BJ (cell line): ENCODE results near the gene TNNT2. TPM values are rescaled to one million over a fixed set of nuclear protein-coding genes. Genes with fewer than 3 reads are reported as not detected.

Experiments used
- CTCF ChIA-PET: fragments of 350-600 bp; formaldehyde crosslinking; extraction: SDS; loops from one replicate; lab custom pipeline; 2021; ENCODE audit warnings: antibody characterized with exemption, inconsistent platforms; lab: Yijun Ruan, JAX
- POLR2A ChIA-PET: fragments of 300-600 bp; sonication (Branson Sonifier 250); formaldehyde crosslinking; extraction: SDS; loops from one replicate; lab custom pipeline; 2021; ENCODE audit warnings: antibody characterized with exemption; lab: Charles Lee
- DNase-seq: peaks from one replicate; pipeline ENCODE4 v3.0.0-alpha.2; 2011; ENCODE audit warnings: low read depth
- H3K27me3 ChIP-seq: 2 replicates; pipeline ENCODE4 v1.6.0; 2011; ENCODE audit warnings: low read length; ENCODE audit not compliant: control insufficient read depth, insufficient read depth
- H3K36me3 ChIP-seq: 2 replicates; pipeline ENCODE4 v1.5.1; 2011; ENCODE audit warnings: low read length; ENCODE audit not compliant: control insufficient read depth, insufficient read depth
- H3K4me3 ChIP-seq: 2 replicates; pipeline ENCODE4 v1.5.1; 2011; ENCODE audit warnings: low read depth, mild to moderate bottlenecking, control low read depth, low read length
- polyA plus RNA-seq: library from polyadenylated mRNA; depleted of rRNA; stranded (reverse); fragments of >200 nt; gene quantifications from 2 replicates; pipeline ENCODE4 v1.2.3, GENCODE V29; 2011
- TF ChIP-seq, protein P1 (sequence below): IDR thresholded peaks from 2 replicates; pipeline ENCODE4 v1.5.1; 2011; ENCODE audit warnings: low read depth, mild to moderate bottlenecking, control low read depth, inconsistent platforms, low read length, moderate library complexity; ENCODE audit not compliant: insufficient read depth

TNNT2 gene
- polyA plus RNA-seq, 1 experiment = not detected

DNA sequence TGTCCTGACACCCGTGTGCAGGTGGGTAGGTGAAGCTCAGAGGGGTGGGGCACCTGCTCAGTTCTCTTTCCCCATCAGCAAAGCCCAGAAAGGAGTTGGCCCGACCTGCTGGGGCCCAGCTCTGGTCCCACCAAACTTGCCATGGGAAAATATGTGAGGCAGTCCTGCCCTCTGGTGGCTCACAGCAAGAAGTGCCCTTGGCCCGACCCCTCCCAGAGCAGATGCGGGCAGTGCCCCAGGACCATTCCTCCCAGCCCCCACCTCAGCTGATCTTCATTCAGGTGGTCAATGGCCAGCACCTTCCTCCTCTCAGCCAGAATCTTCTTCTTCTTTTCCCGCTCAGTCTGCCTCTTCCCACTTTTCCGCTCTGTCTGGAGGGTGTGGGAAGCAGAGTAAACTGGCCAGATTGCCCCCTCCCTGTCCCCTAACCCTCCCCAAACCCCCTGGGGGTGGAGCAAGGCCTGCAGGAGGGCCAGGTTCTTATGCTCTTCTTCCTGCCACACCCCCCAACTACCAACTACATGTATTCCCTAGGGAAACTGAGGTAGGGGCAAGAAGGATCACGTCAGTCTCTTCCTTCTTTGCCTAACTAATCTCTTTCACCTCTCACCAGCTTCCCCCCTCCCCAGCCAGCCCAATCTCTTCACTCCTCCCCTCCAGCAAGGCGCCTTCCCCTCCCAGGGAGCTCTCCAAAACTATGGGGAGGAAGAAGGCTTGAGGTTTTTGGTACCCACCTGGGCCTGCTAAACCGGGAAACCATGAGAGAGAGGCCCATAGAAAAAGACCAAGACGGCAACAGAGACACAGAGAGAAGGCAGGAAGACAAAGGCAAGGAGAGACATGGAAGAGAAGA, 15.6 kb downstream of the TNNT2 start:
- DNase-seq = no peak
- CTCF ChIA-PET = interaction anchor here (0.6 to 12.4 kb wide), 30 partner anchors 8 to 417 kb away, joined by 3 to 144 read pairs (median 5); no protein-coding TSS in a partner anchor
- Histone ChIP-seq H3K4me3 (no peak overlapping the region), H3K36me3 (no peaks in the 10 kb centered on the region), H3K27me3 (peaks cover 9% of the 10 kb centered on the region)
- TF ChIP-seq, protein P1, sequence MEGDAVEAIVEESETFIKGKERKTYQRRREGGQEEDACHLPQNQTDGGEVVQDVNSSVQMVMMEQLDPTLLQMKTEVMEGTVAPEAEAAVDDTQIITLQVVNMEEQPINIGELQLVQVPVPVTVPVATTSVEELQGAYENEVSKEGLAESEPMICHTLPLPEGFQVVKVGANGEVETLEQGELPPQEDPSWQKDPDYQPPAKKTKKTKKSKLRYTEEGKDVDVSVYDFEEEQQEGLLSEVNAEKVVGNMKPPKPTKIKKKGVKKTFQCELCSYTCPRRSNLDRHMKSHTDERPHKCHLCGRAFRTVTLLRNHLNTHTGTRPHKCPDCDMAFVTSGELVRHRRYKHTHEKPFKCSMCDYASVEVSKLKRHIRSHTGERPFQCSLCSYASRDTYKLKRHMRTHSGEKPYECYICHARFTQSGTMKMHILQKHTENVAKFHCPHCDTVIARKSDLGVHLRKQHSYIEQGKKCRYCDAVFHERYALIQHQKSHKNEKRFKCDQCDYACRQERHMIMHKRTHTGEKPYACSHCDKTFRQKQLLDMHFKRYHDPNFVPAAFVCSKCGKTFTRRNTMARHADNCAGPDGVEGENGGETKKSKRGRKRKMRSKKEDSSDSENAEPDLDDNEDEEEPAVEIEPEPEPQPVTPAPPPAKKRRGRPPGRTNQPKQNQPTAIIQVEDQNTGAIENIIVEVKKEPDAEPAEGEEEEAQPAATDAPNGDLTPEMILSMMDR = peak; percentile 82
- POLR2A ChIA-PET = no interaction called here

DNA sequence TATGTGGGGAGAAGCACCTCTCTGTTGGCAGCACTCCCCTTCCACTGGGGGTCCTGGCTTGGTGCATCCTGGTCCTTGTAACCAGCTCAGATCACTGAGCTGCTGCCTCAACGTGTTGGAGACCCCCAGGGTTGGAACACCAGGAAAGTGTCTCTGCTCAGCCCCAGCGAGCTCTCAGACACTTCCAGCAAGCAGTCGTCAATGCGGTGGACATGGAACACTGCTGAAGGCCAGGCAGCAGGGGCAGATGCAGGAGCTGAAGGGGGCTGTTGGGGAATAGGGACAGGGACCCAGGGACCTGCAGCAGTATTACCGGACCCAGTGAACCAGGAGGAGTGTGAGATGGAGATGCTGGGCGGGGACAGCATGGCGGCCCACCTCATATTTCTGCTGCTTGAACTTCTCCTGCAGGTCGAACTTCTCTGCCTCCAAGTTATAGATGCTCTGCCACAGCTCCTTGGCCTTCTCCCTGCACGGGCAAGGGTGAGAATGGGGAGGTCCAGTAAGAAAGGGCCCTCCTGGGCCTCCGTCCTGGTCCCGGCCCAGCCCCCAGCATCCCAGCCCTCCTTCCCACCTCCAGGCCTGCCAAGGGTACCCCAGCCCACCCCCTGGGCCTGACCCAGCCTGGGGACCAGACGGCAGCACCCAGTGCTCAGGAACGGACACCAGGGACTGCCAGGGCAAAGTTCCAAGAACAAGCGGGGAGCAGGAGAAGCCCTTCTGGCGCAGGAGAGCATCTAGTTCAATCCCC, 16.4 kb downstream of the TNNT2 start:
- Histone ChIP-seq H3K36me3 (no peaks in the 10 kb centered on the region), H3K4me3 (no peak overlapping the region), H3K27me3 (peaks cover 7% of the 10 kb centered on the region)
- TF ChIP-seq, protein P1 = no peak
- ChIA-PET CTCF (interaction anchor here (0.6 to 12.4 kb wide), 27 partner anchors 8 to 417 kb away, joined by 3 to 144 read pairs (median 4); no protein-coding TSS in a partner anchor), POLR2A (no interaction called here)
- no peak for DNase-seq

DNA sequence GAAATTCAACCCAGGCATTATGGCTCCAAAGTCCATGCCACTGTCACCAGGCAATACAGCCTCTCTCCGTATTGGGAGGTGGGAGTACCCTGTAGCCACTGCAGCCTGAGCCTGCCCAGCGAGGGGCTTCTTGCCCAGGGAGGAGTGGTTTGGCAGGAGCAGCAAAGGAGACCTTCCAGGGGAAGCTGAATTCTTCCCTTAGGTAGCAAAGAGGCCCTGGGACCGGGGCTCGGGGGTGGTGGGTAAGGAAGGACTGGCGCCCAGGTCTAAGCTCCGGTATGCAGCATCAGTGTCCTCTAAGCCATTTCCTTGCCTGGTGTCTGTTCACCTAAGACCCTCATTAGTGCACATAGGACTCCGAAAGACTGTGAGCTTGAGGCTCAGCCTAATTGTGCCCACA, 17.0 kb downstream of the TNNT2 start:
- CTCF ChIA-PET = interaction anchor here (0.8 to 12.4 kb wide), 13 partner anchors 11 to 118 kb away, joined by 3 to 144 read pairs (median 10); no protein-coding TSS in a partner anchor
- Histone ChIP-seq H3K36me3 (no peaks in the 10 kb centered on the region), H3K27me3 (peaks cover 7% of the 10 kb centered on the region), H3K4me3 (no peak overlapping the region)
- TF ChIP-seq, protein P1 = no peak
- no peak for DNase-seq
- POLR2A ChIA-PET = no interaction called here

DNA sequence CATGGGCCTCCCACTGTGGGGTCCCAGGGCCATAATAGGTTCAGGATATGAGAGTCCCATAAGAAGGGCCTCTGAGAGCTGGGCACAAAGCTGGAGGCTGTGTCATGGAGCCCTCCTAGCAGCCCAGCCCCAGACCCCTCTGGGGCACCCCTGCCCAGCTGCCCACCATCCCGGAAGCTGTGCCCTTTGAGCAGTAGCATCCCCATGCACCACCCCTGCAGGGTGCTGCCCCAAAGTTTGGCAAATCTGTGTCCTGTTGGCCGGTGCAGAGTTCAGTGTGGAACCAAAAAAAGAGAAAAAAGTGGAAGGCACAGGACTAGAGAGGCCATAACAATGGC, 17.6 kb downstream of the TNNT2 start:
- no peak for DNase-seq
- ChIA-PET POLR2A (no interaction called here), CTCF (interaction anchor here (1.7 to 12.4 kb wide), 4 partner anchors 13 to 107 kb away, joined by 4 to 144 read pairs (median 98); no protein-coding TSS in a partner anchor)
- TF ChIP-seq, protein P1 = no peak
- no peak overlapping the region for H3K4me3 ChIP-seq
- peaks cover 8% of the 10 kb centered on the region for H3K27me3 ChIP-seq
- no peaks in the 10 kb centered on the region for H3K36me3 ChIP-seq
